SKM-1 treated with dmso at 0.1 percent for 144 hours (cell line): Measurements from ENCODE around the gene PNMA8C.
"Not testable (repeated sequence)": the region's sequence is repeated elsewhere in the genome, so short reads cannot be mapped to it uniquely, and the experiment has no call there.

Experiments
- DNase-seq: peaks from one replicate; lab custom pipeline; 2025; ENCODE audit not compliant: unreplicated experiment; lab: John Stamatoyannopoulos, UW

Gene PNMA8C

DNA sequence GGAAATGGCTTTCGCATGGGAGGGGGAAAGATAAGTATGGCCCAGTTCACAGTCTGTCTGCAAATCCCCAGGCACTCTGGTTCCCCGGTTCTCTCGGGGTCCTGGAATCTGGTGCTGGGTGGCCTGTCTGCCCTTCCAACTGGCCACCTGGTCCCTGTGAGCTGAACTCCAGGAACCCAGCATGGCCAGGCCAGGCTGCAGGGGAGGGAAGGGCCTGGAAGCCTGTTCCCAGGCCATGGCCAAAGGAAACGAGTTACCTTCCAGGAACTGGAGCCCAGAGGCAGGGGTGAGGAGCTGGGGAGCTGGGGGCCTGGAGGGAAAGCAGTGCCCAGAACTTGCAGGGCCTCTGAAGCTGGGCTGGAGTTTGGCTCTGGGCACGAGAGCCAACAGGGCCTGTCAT is 19.1 kb upstream of the PNMA8C start:
- no peak for DNase-seq

DNA sequence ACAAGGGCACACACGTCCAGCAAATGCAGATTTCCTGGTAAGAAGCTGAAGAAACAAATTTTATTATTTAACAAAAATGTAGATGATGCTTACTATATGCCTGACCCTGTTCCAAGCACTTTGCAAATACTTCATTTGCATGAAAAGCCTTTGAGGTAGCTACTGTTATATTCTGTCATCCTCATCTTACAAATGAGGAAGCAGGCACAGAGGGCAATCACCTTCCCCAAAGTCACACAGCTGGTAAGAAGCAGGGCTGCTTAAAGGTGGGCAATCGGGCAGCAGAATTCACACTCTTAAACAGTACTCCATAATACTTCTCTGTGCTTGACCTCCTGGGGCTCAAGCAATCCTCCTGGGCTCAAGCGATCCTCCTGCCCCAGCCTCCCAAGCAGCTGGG is 18.3 kb upstream of the PNMA8C start:
- DNase-seq = no peak

DNA sequence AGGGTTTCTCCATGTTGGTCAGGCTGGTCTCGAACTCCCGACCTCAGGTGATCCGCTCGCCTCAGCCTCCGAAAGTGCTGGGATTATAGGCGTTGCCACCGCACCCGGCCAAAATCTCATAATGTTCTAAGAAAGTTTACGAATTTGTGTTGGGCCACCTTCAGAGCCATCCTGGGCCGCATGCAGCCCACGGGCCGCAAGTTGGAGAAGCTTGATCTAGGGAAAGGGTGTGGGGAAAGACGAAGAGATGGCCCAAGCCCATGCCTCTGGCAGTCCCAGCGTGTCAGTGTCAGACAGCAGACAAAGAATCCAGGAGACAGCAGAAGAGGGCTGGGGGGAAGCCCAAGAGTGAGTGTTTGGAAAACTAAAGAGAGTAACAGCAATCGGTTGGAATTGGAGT is 17.3 kb upstream of the PNMA8C start:
- DNase-seq = no peak

DNA sequence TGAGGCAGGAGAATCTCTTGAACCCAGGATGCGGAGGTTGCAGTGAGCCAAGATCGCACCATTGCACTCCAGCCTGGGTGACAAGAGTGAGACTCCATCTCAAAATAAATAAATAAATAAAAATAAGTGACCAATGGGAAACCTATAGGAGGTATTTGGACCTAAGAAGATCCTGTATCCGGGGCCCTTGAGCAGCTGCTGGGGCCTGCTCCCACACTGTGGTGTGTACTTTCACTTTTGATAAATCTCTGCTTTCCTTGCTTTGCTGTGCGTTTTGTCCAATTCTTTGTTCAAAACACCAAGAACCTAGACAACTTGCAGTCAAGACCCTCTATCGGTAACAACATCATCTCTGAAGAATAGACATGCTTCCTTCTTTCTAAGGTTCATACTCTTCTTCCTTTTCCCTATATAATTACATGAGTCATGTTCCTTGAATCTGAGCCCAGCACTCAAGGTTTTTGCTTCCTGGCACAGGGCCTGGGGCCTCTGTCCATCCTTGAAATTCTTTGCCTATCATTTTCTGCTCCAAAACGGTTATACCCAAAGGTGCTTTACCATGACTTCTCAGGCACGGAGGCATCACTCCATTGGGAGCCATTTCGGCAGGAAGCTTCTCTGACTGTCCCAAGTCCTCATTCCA is 14.2 kb upstream of the PNMA8C start:
- no peak for DNase-seq

DNA sequence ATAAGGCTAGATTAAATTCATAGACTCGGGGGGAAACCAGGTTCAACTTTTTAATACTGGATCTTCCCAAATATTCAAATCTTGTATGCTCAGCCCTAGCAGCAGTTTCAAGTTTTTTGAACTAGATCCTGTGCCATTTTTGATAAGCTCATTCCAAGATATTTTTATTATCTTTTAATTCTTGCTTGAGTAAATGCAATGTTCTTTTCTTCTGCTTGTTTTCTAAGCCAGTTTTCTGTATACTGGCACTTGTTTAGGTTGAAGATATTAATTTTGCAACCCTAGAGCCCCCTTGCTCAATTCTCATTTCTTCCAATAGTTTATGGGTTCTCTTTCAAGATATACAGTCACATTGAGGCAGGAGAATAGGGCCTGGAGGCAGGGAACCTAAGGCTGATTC is 13.1 kb upstream of the PNMA8C start:
- no peak for DNase-seq

DNA sequence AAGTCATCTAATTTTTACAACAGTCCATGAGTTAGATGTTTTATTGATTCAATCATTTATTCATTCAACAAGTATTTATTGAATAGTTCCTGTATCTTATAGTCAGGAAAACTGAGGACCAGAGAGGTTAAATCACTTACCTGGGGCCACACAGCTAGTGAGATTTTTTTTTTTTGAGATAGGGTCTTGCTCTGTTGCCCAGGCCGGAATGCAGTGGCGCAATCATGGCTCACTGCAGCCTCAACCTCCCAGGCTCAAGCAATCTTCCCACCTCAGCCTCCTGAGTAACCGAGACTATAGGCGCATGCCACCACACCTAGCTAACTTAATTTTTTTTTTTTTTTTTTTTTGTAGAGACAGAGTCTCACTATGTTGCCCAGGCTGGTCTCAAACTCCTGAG is 7.0 kb upstream of the PNMA8C start:
- DNase-seq = not testable (repeated sequence)

DNA sequence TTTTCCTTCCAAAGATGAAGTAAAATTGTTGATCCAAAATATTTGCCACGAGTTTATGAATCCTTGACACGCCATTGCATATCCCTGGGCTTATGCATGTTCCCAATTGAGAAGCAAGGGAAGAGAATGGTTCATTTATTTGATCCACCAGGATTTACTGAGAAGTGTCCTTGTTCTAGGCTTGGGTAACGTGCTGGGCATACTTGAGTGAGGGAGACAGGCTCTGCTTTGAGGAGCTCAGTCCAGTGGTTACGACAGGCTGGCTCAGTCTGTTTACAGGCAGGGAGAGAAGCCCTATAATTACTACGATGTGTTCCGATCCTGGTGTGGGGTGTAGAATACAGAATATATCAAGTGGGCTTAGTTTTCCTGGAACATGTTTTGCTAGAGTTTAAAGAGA is 6.3 kb upstream of the PNMA8C start:
- DNase-seq = no peak

DNA sequence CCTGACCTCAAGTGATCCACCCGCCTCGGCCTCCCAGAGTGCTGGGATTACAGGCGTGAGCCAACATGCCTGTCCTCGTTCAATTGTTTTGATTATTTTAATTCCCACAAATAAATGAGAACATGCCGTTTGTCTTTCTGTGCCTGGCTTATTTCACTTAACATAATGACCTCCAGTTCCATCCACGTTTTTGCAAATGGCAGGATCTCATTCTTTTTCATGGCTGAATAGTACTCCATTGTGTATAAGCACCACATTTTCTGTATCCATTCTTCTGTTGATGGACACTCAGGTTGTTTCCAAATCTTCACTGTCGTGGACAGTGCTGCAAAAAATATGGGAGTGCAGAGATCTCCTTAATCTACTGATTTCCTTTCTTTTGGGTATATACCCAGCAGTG is 4.7 kb upstream of the PNMA8C start:
- not testable (repeated sequence) for DNase-seq

DNA sequence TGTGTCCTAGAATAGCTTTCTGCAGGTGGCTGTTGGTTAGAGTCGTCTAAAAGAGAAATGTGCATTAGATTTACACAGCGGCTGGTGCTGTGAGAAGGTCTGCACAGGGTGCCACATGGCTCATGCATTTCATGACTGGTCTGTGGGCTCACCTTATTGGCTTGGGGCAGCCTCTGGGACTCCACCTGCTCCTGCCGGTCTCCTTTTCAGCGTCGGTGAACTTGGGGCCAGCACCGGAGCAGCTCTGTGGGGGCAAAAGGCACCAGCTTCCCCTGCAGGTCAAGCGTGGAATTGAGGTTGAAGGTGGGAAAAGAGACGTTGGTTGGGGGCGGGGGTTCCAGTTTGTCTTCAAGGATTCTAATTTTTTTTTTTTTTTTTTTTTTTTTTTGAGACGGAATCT is 3.1 kb upstream of the PNMA8C start:
- DNase-seq = no peak

DNA sequence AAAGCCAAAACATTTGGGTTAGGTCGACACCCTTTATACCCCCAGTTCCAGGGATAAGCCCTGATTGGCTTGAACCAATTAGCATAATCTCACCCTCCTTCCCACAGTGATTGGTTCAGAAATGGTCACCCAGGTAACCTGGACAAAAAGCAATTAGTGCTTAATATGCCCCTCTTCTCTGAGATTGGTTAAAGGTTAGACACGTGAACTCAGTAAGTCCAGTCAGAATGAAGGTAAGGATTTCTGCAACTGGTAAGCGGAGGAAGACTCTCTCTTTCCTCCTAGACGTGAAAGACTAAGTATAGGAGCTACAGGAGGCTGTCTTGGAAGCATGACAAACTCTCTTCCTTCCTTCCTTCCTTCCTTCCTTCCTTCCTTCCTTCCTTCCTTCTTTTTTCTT is 1.3 kb upstream of the PNMA8C start:
- DNase-seq = no peak

DNA sequence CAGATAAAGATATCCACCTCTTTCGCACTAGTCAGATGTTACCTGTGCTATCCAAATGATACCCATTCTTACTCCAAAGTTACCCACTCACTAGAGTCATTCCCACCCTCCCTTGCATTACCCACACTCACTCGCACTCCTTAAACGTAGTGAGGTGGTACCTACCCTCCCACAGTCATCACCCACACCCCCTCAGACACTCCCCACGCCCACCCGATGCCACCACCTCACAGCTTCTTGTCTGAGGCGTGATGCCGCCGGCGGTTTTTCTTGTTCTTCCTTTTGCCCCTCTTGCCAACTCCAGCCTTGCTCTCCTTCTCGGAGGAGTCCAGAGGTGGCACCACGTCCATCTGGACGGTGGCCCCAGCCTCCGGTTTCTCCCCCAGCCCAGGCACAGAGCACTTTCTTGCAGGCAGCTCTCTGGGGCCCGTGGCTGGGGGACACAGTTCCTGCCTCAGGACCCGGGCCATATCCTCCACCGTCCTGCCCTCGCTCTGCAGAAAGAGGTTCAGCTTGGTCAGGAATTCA is 1.2 kb downstream of the PNMA8C start:
- DNase-seq = no peak

DNA sequence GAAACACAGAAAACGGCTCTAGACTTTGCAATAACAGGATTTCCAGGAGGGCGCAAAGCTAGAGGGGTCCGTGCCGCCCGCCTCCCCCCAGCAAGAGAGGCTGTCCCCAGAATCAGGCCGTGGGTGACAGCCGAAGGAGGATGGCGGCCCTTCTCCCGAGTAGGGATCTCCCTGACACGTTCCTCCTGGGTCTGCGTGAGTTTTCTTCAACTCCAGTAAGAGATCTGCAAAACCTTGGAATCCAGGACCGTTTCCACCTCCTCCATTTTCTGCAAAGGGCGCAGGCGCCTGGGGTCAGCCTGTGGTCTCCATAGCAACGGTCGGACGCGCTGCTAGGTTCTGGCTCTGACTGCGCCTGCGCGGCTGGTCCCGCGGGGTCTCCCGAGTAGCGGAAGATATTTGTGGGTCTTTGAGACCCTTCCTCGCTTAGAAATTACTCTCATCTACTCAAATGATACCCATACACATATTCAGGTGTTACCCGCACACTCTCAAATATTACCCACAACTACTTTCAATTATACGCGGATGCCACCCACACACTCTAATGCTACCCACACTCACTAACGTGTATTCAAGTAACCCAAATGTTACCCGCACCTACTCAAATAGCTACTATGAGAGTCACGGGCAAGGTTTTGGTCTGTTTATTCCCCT is 2.1 kb downstream of the PNMA8C start:
- no peak for DNase-seq

DNA sequence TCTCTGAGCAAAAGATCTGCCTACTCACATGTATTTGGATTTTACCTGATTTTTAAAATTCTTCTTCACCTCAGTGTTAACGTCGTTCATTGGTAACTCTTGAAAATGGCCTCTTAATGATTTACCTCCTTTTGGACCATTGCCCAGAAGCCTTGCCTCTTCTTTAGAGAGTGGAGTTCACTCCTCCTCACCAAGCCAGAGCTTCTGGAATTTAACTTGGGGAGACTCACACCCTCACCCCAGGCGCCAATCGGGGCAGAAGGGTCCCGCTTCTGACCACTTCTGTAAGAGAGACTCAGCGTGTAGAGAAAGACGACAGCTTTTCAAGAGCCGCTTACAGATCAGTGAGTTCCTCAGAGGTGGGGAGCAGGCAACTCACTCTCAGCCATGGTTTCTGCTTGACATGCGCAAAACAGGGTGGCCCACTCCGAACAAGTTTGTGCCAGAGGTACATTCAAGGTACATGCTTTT is 2.7 kb downstream of the PNMA8C start:
- no peak for DNase-seq

DNA sequence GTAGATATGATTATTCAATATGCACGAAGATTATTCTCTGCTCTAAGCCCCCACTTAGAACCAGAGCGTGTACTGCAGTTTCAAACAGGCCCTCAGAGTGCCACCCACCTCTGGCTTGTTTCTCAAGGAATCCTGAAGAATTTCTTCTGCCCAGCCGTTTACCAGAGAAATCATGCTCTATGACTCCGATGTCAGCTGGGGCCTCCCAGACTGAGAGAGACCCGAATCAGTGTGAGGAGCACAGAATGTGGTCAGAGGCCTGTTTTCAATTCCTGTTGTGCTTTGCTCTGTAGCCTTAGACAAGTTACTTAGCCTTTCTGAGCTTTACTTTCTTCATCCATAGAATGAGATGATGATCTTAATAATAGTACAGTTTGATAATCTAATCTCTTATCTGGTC is 5.5 kb downstream of the PNMA8C start:
- DNase-seq = no peak

DNA sequence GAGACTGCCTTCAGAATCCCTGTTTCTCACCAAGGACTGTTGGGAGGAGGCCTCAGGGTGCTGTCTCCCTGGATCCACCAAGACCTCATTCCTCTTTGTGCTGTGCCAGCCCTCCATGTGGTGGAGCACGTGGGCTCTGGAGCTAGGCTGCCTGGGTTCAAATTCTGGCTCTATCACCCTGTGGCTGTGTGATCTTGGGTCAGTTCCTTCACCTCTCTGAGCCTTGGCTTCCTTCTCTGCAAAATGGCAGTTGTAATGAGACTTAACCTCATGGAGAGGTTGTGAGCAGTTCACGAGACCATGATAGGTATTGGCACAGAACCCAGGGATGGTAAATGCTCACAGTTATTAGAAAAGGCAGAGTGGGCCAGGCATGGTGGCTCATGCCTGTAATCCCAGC is 6.4 kb downstream of the PNMA8C start:
- DNase-seq = no peak

DNA sequence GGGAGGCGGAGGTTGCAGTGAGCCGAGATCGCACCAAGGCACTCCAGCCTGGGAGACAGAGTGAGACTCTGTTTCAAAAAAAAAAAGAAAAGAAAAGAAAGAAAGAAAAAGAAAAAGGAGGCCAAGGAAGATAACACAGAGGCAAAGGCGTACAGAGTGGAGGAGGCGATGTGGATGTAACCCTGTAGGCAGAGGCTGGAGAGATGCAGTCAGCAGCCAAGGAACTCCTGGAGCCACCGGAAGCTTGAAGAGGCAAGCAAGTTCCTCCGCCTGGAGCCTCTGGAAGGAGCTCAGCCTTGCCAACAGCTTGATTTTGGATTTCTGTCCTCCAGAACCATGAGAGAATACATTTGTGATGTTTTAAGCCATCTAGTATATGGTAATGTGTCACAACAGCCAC is 8.7 kb downstream of the PNMA8C start:
- DNase-seq = no peak

DNA sequence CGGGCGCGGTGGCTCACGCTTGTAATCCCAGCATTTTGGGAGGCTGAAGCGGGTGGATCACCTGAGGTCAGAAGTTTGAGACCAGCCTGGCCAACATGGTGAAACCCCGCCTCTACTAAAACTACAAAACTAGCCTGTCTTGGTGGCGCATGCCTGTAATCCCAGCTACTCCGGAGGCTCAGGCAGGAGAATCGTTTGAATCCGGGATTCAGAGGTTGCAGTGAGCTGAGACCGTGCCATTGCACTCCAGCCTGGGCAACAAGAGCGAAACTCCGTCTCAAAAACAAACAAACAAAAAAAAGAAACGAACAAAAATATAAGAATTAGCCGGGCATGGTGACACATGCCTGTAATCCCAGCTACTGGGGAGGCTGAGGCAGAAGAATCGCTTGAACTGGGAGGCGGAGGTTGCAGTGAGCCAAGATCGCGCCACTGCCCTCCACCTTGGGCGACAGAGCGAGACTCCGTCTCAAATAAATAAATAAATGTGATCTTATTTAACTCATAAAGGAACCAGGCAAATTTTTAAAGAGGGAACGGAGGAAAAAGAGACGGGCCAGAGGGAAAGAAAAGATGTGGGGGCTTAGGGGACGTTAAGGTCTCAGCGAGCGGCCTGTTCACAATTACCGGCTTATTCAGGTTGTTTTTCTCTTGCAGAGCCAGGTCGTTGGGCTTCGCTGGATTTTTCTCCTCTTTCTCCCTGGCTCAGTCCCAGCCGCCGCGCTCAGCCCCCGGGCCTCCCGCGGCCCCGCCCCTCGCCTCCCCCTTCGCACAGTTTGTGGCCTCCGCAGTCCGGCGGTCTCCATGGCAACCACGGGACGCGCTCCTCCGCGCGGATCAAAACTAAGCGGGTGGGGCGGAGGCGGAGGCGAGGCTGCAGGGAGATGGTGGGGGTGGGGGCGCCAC is 12.7 kb downstream of the PNMA8C start:
- not testable (repeated sequence) for DNase-seq

DNA sequence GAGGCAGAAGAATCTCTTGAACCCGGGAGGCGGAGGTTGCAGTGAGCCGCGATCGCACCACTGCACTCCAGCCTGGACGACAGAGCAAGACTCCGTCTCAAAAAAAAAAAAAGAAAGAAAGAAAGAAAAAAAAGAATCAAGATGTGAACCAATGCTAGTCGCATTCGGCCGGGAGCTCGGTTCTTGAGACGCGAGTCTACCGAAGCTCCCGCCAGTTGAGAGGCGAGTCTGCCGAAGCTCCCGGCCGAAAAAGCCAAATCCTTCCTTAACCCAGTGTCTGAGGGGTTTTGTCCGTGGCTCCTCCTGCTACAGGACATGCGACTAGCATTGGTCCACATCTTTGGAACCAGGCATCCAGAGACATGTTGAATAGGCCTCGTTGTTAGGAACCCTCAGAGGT is 13.8 kb downstream of the PNMA8C start:
- not testable (repeated sequence) for DNase-seq

DNA sequence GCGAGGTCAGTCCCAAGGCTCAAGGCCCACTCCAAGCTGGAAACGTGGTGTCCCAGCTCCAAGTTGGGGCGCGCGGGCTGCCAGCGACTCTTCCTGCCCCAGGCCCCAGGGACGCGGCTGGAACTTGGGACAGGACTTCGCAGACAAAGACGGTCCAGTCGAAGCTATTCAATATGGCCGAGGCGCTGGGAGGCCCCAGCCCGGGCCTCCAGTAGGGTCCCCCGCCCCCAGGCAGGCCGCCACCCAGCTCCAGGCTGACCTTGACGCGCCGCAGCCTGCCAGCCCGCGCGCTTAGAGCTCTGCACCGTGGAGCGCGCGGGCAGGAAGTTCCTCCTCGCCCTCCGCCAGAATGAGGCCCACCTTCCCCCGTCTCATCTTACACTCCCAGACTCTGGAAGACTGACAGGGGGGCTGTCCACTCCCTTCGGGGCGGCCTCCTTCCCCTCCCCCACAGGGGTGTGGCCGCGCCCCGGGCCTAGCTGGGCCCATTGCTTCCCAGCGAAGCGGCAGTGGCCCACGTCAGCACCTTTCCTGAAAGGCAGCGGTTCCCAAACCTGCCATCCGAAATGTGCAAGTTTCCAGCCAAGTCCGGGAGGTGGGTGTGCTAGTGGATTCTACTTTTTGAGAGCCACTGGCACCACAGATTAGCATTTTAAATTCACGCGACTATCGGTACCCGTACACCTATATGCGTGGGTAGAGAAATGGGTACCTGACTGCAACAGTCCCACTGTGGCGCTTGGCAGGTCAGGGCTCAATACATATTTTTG is 15.3 kb downstream of the PNMA8C start, which contains the start of gene CCDC8:
Gene CCDC8 (minus strand): TSS at position 303 of the 770 bp plus-strand sequence. CDS start 754 bp downstream, outside the sequence.
- DNase-seq = no peak

DNA sequence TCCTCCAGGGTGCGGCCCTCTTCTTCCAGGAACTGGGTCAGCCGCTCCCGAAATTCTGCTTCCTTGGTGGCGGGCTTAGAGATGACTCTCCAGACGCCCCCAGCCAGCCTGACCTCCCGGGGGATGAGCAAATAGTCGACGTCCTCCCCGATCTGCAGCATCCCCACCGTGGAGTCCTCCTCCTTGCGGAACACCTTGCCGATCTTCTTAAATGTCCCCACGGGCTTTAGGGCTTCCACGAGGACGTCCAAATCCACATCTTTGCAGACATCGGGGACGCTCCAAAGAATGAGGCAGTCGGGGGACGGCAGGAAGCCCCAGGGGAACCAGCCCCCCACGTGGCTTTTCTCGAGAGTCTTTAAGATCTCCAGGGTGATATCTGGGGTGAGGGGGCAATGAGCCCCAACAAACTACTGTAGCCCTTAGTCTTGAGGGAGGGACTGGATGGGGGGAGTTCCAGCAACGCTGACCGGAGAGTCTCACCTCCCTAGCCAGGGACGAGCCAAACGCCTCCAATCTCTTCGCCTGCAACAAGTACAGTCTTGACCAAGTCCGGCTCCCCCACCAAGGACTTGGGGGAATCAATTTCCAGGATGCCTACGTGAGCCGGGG is 16.0 kb downstream of the PNMA8C start:
- no peak for DNase-seq
